KMS-11 (cell line): ENCODE data around the gene PLCH1.

Experiments
- H2AFZ ChIP-seq: fragments of 200-600 bp; sonication (generic); 2 replicates; pipeline ENCODE4 v1.6.1; 2016; ENCODE audit warnings: antibody characterized with exemption, mixed run types, low read depth
- H3K27ac ChIP-seq: fragments of 200-600 bp; sonication (generic); 2 replicates; pipeline ENCODE4 v1.6.1; 2016; ENCODE audit warnings: mild to moderate bottlenecking, mixed run types
- H3K27me3 ChIP-seq: fragments of 200-600 bp; sonication (generic); 2 replicates; pipeline ENCODE4 v1.6.1; 2017; ENCODE audit warnings: mild to moderate bottlenecking, low read depth, mixed run types, moderate library complexity; ENCODE audit not compliant: insufficient read depth
- H3K36me3 ChIP-seq: fragments of 200-600 bp; sonication (generic); 2 replicates; pipeline ENCODE4 v1.6.1; 2017; ENCODE audit warnings: mild to moderate bottlenecking, mixed run types; ENCODE audit not compliant: insufficient read depth
- H3K4me1 ChIP-seq: fragments of 200-600 bp; sonication (generic); 2 replicates; pipeline ENCODE4 v1.6.1; 2016; ENCODE audit warnings: mild to moderate bottlenecking, low read depth, mixed run types; ENCODE audit not compliant: poor library complexity, severe bottlenecking
- H3K4me2 ChIP-seq: fragments of 200-600 bp; sonication (generic); 2 replicates; pipeline ENCODE4 v1.7.0; 2016; ENCODE audit warnings: mild to moderate bottlenecking, mixed run types
- H3K4me3 ChIP-seq: fragments of 200-600 bp; sonication (generic); IDR thresholded peaks from 2 replicates; pipeline ENCODE4 v1.6.1; 2017; ENCODE audit warnings: low read depth, low read length, mixed read lengths; ENCODE audit not compliant: insufficient read depth
- H3K79me2 ChIP-seq: fragments of 200-600 bp; sonication (generic); 2 replicates; pipeline ENCODE4 v1.6.1; 2016; ENCODE audit warnings: low read depth, mixed run types; ENCODE audit not compliant: insufficient read depth
- H3K9ac ChIP-seq: fragments of 200-600 bp; sonication (generic); 2 replicates; pipeline ENCODE4 v1.6.1; 2016; ENCODE audit warnings: mild to moderate bottlenecking, mixed run types
- H4K20me1 ChIP-seq: fragments of 200-600 bp; sonication (generic); 2 replicates; pipeline ENCODE4 v1.6.1; 2016; ENCODE audit warnings: mild to moderate bottlenecking, mixed run types; ENCODE audit not compliant: insufficient read depth
- CTCF ChIP-seq: fragments of 200-600 bp; sonication (generic); conservative IDR thresholded peaks from 2 replicates; pipeline ENCODE4 v1.6.1; 2017; ENCODE audit warnings: low read depth, mild to moderate bottlenecking, antibody characterized with exemption, low read length, moderate library complexity, mixed read lengths

The PLCH1 gene

GRCh38 chr3:155661760-155662159 is 83.1 kb downstream of the PLCH1 start:
- Histone ChIP-seq H3K27ac (no peak overlapping the region), H4K20me1 (no peaks in the 10 kb centered on the region), H2AFZ (no peak overlapping the region), H3K4me3 (no peak overlapping the region), H3K36me3 (no peaks in the 10 kb centered on the region), H3K27me3 (no peaks in the 10 kb centered on the region), H3K4me2 (no peak overlapping the region), H3K4me1 (no peaks in the 10 kb centered on the region), H3K79me2 (no peaks in the 10 kb centered on the region), H3K9ac (no peak overlapping the region)
- no peak for TF ChIP-seq CTCF

- Histone ChIP-seq H3K27ac (no peak overlapping the region), H3K4me2 (no peak overlapping the region), H2AFZ (no peak overlapping the region)
Measured at GRCh38 chr3:155661042-155661441, 83.8 kb downstream of the PLCH1 start.

GRCh38 chr3:155658671-155659261 is 86.1 kb downstream of the PLCH1 start:
- H3K4me2 ChIP-seq: no peak overlapping the region
- no peak overlapping the region for H3K4me3 ChIP-seq
- H3K27me3 ChIP-seq: no peaks in the 10 kb centered on the region
- H3K4me1 ChIP-seq: no peaks in the 10 kb centered on the region
- TF ChIP-seq CTCF: no peak
- H3K9ac ChIP-seq: no peak overlapping the region
- no peaks in the 10 kb centered on the region for H3K36me3 ChIP-seq
- no peak overlapping the region for H2AFZ ChIP-seq
- no peak overlapping the region for H3K27ac ChIP-seq
- H4K20me1 ChIP-seq: no peaks in the 10 kb centered on the region
- H3K79me2 ChIP-seq: no peaks in the 10 kb centered on the region

More at GRCh38 chr3:155661042-155661441, 83.8 kb downstream of the PLCH1 start:
- no peaks in the 10 kb centered on the region for H3K4me1 ChIP-seq
- no peak overlapping the region for H3K9ac ChIP-seq
- H3K36me3 ChIP-seq: no peaks in the 10 kb centered on the region
- H3K27me3 ChIP-seq: no peaks in the 10 kb centered on the region
- no peak overlapping the region for H3K4me3 ChIP-seq
- H4K20me1 ChIP-seq: no peaks in the 10 kb centered on the region
- no peak for TF ChIP-seq CTCF
- no peaks in the 10 kb centered on the region for H3K79me2 ChIP-seq

- H3K79me2 ChIP-seq: no peaks in the 10 kb centered on the region
- H3K27ac ChIP-seq: no peak overlapping the region
- H4K20me1 ChIP-seq: no peaks in the 10 kb centered on the region
- TF ChIP-seq CTCF: no peak
- no peaks in the 10 kb centered on the region for H3K4me1 ChIP-seq
- no peak overlapping the region for H3K4me3 ChIP-seq
- H3K36me3 ChIP-seq: no peaks in the 10 kb centered on the region
- no peaks in the 10 kb centered on the region for H3K27me3 ChIP-seq
- no peak overlapping the region for H2AFZ ChIP-seq
- no peak overlapping the region for H3K4me2 ChIP-seq
- no peak overlapping the region for H3K9ac ChIP-seq
Measured at GRCh38 chr3:155658006-155658405, 86.9 kb downstream of the PLCH1 start.
